ENCODE results near the gene PGBD5. TPM values are rescaled to one million over a fixed set of nuclear protein-coding genes. Genes with fewer than 3 reads are reported as not detected.

Gene PGBD5
- total and polyA plus RNA-seq, 2 of the 13 experiments (the other 11 are each of a cell fraction or from before 2014, with no cell fraction given), result 0.04 to 0.13 TPM

- TF ChIP-seq RFX3 (CRISPR knock-in tag; IDR thresholded peaks at IDR 0.05), result no peak
- TF ChIP-seq ZNF451 (CRISPR knock-in tag; IDR thresholded peaks at IDR 0.05), result no peak
- no peak for TF ChIP-seq GLI4 (CRISPR knock-in tag; IDR thresholded peaks at IDR 0.05; ENCODE audit: borderline replicate concordance)
- no peak for TF ChIP-seq U2AF2 (IDR thresholded peaks at IDR 0.05; ENCODE audit: low read depth, low read length)
- TF ChIP-seq ZNF318 (CRISPR knock-in tag; IDR thresholded peaks at IDR 0.05), result no peak
- no peaks in the 10 kb centered on the region for H3K79me2 ChIP-seq (ENCODE audit: insufficient read depth, low read length)
- no peaks in the 10 kb centered on the region; a peak in 1 of 5 replicates for H3K27me3 ChIP-seq (ENCODE audit: control insufficient read depth in 1 of 2, insufficient read depth in 2 of 2, low read length in 2 of 2)
- no peaks in the 10 kb centered on the region for H3K9me3 ChIP-seq (ENCODE audit: low read length)
- 96% methylated on average over 16 of the region's 17 CpGs for WGBS (ENCODE audit: low lambda C conversion rate)
- H3K4me1 ChIP-seq (ENCODE audit: insufficient read depth, low read length), result no peaks in the 10 kb centered on the region
- no peak overlapping the region for H3K4me3 ChIP-seq (replicated peaks in 1 of 3; ENCODE audit: insufficient read depth in 1 of 3, low read depth in 2 of 3, low read length in 3 of 3)
- ATAC-seq (no peak), FAIRE-seq (no peak), DNase-seq (ENCODE audit: low spot score) (no peak)
- H3K4me2 ChIP-seq (ENCODE audit: low read depth, low read length), result no peak overlapping the region
- POLR2A ChIA-PET, result no interaction called here
- H3K27ac ChIP-seq (ENCODE audit: extremely low read length, insufficient read depth, low read length), result no peak overlapping the region
- intact Hi-C loops (cut with micrococcal nuclease; ENCODE audit: unreplicated experiment), result no loop called here
- CTCF ChIA-PET (ENCODE audit: low intra/inter-chr PET ratio, low total read pairs), result no interaction called here
- in situ Hi-C loops (cut with HindIII; ENCODE audit: extremely low pct_ligation_motif_present, low pct_unique_long_range_greater_than_20kb), result no loop called here
- no TSS peak for BruUV-seq (replicated peaks)
- peaks cover 17 to 31% of the 10 kb centered on the region in 2 experiments; a peak in 4 of 5 replicates for H3K36me3 ChIP-seq (replicated peaks in 1 of 2; ENCODE audit: control insufficient read depth in 1 of 2, insufficient read depth in 2 of 2, low read length in 2 of 2)
- peaks cover 2% of the 10 kb centered on the region; the same call in 1 of the 2 replicates for H4K20me1 ChIP-seq (ENCODE audit: insufficient read depth, low read length)
- H2AFZ ChIP-seq (ENCODE audit: low read length), result no peak overlapping the region
- H3K9ac ChIP-seq (ENCODE audit: insufficient read depth, low read depth, low read length), result no peak overlapping the region
Observed at GRCh38 chr1:230265200-230266115, 160.7 kb downstream of the PGBD5 start.

Other genes with a start within 250 kb of the PGBD5 start
- 36.3 and 51.3 TPM in 2 replicates for gene COG2, start 216.1 kb upstream of the PGBD5 start, total RNA-seq (2016; rRNA removed; fragmentation: Illumina TruSeq; extraction: Trizol)
- gene COG2, start 216.1 kb upstream of the PGBD5 start, polyA plus RNA-seq (2011; rRNA removed), result 16.0 and 16.8 TPM in 2 replicates